Left ventricle myocardium inferior (tissue), 1 donor: ENCODE data around the gene FOLR1. TPM values are rescaled to one million over a fixed set of nuclear protein-coding genes. Genes with fewer than 3 reads are reported as not detected.
"Not testable (repeated sequence)": the region's sequence is repeated elsewhere in the genome, so short reads cannot be mapped to it uniquely, and the experiment has no call there.

Experiments used
- DNase-seq: peaks from one replicate; pipeline ENCODE4 v3.0.0-alpha.2; 2020
- H3K27ac ChIP-seq: fragments of 200-600 bp; replicated peaks from 2 replicates; pipeline ENCODE4 v1.8.0; 2021
- H3K27me3 ChIP-seq: fragments of 200-600 bp; 2 replicates; pipeline ENCODE4 v1.8.0; 2021; ENCODE audit warnings: low read depth
- H3K36me3 ChIP-seq: fragments of 200-600 bp; 2 replicates; pipeline ENCODE4 v1.8.0; 2021
- H3K4me1 ChIP-seq: fragments of 200-600 bp; 2 replicates; pipeline ENCODE4 v1.8.0; 2021
- H3K4me3 ChIP-seq: fragments of 200-600 bp; 2 replicates; pipeline ENCODE4 v1.8.0; 2021; ENCODE audit warnings: mild to moderate bottlenecking, moderate library complexity
- H3K9me3 ChIP-seq: fragments of 200-600 bp; replicated peaks from 2 replicates; pipeline ENCODE4 v1.8.0; 2021
- intact Hi-C: fragments of 100-400 bp; cut with micrococcal nuclease; formaldehyde crosslinking; loops from one replicate; pipeline ENCODE4 v1.11.0; 2022
- total RNA-seq: library from RNA; stranded (reverse); fragmentation: NEBNext Ultra II Directional; extraction: Animal tissue kit (Norgen Biotek cat#: 25700); gene quantifications from one replicate; pipeline ENCODE4 v1.2.1, GENCODE V29; 2021
- TF ChIP-seq, protein P1 (sequence below): fragments of 200-600 bp; IDR thresholded peaks from 2 replicates; pipeline ENCODE4 v1.8.0; 2021; ENCODE audit warnings: antibody characterized with exemption, mild to moderate bottlenecking, borderline replicate concordance
- donor health status: DM: no; HTN: yes; CAD: no; lungs with severe emphysema.

Gene FOLR1
- total RNA-seq, 1 donor from 2014 or later, result 0.49 TPM

DNA sequence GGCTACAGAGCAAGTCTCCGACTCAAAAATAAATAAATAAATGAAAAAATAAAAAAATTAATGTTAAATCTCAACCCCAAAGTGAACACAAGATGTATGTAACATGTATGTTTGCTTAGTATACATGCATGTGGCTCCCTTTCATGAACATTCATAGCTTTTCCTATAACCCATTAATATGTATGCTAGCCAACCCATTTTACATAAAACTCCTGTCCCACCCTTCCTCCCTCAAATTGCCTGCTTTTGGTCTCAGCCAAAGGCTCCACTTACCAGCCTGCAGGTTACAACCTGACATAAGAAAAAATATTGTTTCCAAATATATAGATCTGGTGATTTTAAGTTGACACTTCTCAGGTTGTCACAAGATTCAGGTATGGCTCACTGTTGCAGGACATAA lies 3.7 kb upstream of the FOLR1 start:
- no peaks in the 10 kb centered on the region for H3K9me3 ChIP-seq
- DNase-seq, result no peak
- TF ChIP-seq, protein P1, sequence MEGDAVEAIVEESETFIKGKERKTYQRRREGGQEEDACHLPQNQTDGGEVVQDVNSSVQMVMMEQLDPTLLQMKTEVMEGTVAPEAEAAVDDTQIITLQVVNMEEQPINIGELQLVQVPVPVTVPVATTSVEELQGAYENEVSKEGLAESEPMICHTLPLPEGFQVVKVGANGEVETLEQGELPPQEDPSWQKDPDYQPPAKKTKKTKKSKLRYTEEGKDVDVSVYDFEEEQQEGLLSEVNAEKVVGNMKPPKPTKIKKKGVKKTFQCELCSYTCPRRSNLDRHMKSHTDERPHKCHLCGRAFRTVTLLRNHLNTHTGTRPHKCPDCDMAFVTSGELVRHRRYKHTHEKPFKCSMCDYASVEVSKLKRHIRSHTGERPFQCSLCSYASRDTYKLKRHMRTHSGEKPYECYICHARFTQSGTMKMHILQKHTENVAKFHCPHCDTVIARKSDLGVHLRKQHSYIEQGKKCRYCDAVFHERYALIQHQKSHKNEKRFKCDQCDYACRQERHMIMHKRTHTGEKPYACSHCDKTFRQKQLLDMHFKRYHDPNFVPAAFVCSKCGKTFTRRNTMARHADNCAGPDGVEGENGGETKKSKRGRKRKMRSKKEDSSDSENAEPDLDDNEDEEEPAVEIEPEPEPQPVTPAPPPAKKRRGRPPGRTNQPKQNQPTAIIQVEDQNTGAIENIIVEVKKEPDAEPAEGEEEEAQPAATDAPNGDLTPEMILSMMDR, result no peak
- intact Hi-C loops, result no loop called here
- H3K4me3 ChIP-seq, result no peak overlapping the region
- H3K27ac ChIP-seq, result no peak overlapping the region
- H3K27me3 ChIP-seq, result no peaks in the 10 kb centered on the region
- H3K4me1 ChIP-seq, result no peaks in the 10 kb centered on the region
- no peaks in the 10 kb centered on the region for H3K36me3 ChIP-seq

- TF ChIP-seq, protein P1, result no peak
- DNase-seq, result no peak
- intact Hi-C loops, result no loop called here
- H3K27me3 ChIP-seq, result no peaks in the 10 kb centered on the region
- H3K4me3 ChIP-seq, result no peak overlapping the region
- H3K27ac ChIP-seq, result no peak overlapping the region
- H3K36me3 ChIP-seq, result no peaks in the 10 kb centered on the region
- no peaks in the 10 kb centered on the region for H3K4me1 ChIP-seq
- no peaks in the 10 kb centered on the region for H3K9me3 ChIP-seq
Measured at GRCh38 chr11:72189455-72190250, 2.3 kb upstream of the FOLR1 start.

GRCh38 chr11:72190631-72191071 lies 1.3 kb upstream of the FOLR1 start:
- intact Hi-C loops, result no loop called here
- no peaks in the 10 kb centered on the region for H3K9me3 ChIP-seq

GRCh38 chr11:72195518-72196270 lies 3.8 kb downstream of the FOLR1 start:
- intact Hi-C loops, result no loop called here
- TF ChIP-seq, protein P1, result no peak
- Histone ChIP-seq H3K4me1 (no peaks in the 10 kb centered on the region), H3K4me3 (no peak overlapping the region), H3K9me3 (no peaks in the 10 kb centered on the region), H3K27ac (no peak overlapping the region), H3K27me3 (no peaks in the 10 kb centered on the region), H3K36me3 (no peaks in the 10 kb centered on the region)
- DNase-seq, result no peak

More at GRCh38 chr11:72190631-72191071, 1.3 kb upstream of the FOLR1 start:
- Histone ChIP-seq H3K27me3 (no peaks in the 10 kb centered on the region), H3K36me3 (no peaks in the 10 kb centered on the region), H3K4me3 (no peak overlapping the region), H3K4me1 (no peaks in the 10 kb centered on the region), H3K27ac (no peak overlapping the region)
- no peak for DNase-seq
- TF ChIP-seq, protein P1, result no peak

DNA sequence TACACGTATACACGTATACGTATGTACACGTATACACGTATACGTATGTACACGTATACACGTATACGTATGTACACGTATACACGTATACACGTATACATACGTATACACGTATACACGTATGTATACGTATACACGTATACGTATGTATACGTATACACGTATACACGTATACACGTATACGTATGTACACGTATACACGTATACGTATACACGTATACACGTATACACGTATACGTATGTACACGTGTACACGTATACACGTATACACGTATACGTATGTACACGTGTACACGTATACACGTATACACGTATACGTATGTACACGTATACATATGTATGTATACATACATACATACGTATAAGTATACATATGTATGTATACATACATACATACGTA lies 9.5 kb downstream of the FOLR1 start:
- H3K4me3 ChIP-seq, H3K27me3 ChIP-seq, DNase-seq, intact Hi-C loops, H3K9me3 ChIP-seq, H3K36me3 ChIP-seq, H3K27ac ChIP-seq, H3K4me1 ChIP-seq: not testable (repeated sequence)

DNA sequence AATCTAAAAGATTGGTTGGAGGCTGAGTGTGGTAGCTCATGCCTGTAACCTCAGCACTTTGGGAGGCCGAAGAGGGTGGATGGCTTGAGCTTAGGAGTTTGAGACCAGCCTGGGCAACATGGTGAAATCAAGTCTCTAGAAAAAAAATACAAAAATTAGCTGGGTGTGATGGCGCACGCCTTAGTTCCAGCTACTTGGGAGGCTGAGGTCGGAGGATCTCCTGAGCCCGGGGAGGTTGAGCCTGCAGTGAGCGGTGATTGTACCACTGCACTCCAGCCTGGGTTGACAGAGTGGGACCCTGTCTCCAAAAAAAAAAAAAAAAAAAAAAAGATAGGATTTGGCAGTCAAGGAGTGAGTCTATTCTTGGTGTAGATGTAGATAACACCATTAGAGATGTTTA lies 10.6 kb downstream of the FOLR1 start:
- no peaks in the 10 kb centered on the region for H3K27me3 ChIP-seq
- no peak overlapping the region for H3K27ac ChIP-seq
- intact Hi-C loops, result no loop called here
- no peak for DNase-seq
- peaks cover 9% of the 10 kb centered on the region for H3K4me1 ChIP-seq
- no peak overlapping the region for H3K4me3 ChIP-seq
- TF ChIP-seq, protein P1, result no peak
- no peaks in the 10 kb centered on the region for H3K36me3 ChIP-seq
- H3K9me3 ChIP-seq, result no peaks in the 10 kb centered on the region
